MCF 10A (cell line): ENCODE measurements around the gene OR52B6. TPM values are rescaled to one million over a fixed set of nuclear protein-coding genes. Genes with fewer than 3 reads are reported as not detected.

ENCODE experiments used
- BruUV-seq: library from RNA; stranded (reverse); fragments of 400-500 nt; replicated peaks from 2 replicates; lab custom pipeline; 2021; lab: Mats Ljungman, UMichigan
- CTCF ChIA-PET: fragments of 300-600 bp; sonication (Branson Sonifier 250); formaldehyde crosslinking; extraction: SDS; loops from one replicate; lab custom pipeline; 2021; ENCODE audit warnings: antibody characterized with exemption, inconsistent platforms; lab: Yijun Ruan, JAX
- POLR2A ChIA-PET: fragments of 300-600, 350-650 bp; sonication (Branson Sonifier 250); formaldehyde crosslinking; extraction: SDS; loops from one replicate; lab custom pipeline; 2020; ENCODE audit warnings: antibody characterized with exemption, inconsistent platforms; lab: Yijun Ruan, JAX
- DNase-seq: peaks from one replicate; pipeline ENCODE4 v3.0.0-alpha.2; 2018; ENCODE audit not compliant: unreplicated experiment
- H3K27ac Mint-ChIP-seq: one replicate; pipeline ENCODE4 v1.8.0; 2022; ENCODE audit warnings: mild to moderate bottlenecking, low read depth, mixed read lengths; ENCODE audit not compliant: unreplicated experiment
- H3K27me3 Mint-ChIP-seq: one replicate; pipeline ENCODE4 v1.8.0; 2022; ENCODE audit warnings: mixed read lengths; ENCODE audit not compliant: insufficient read depth, unreplicated experiment
- H3K36me3 Mint-ChIP-seq: one replicate; pipeline ENCODE4 v1.8.0; 2022; ENCODE audit warnings: mild to moderate bottlenecking, moderate library complexity, mixed read lengths; ENCODE audit not compliant: insufficient read depth, unreplicated experiment
- H3K4me1 Mint-ChIP-seq: one replicate; pipeline ENCODE4 v1.8.0; 2022; ENCODE audit warnings: mixed read lengths; ENCODE audit not compliant: insufficient read depth, unreplicated experiment
- H3K4me3 Mint-ChIP-seq: one replicate; pipeline ENCODE4 v1.8.0; 2022; ENCODE audit warnings: mild to moderate bottlenecking, moderate library complexity, mixed read lengths; ENCODE audit not compliant: unreplicated experiment
- H3K9me3 Mint-ChIP-seq: one replicate; pipeline ENCODE4 v1.8.0; 2022; ENCODE audit warnings: mixed read lengths; ENCODE audit not compliant: unreplicated experiment
- CTCF ChIP-seq: fragments of 200-600 bp; IDR thresholded peaks from one replicate; pipeline ENCODE4 v1.8.0; 2022; ENCODE audit warnings: antibody characterized with exemption, mild to moderate bottlenecking; ENCODE audit not compliant: unreplicated experiment
- intact Hi-C: fragments of 100-400 bp; cut with micrococcal nuclease; formaldehyde crosslinking; loops from 2 replicates; pipeline ENCODE4 v1.14.1; 2022
- total RNA-seq: library from RNA; stranded (reverse); gene quantifications from 2 replicates; pipeline ENCODE4 v1.2.3, GENCODE V29; 2022

Gene OR52B6
- total RNA-seq, 1 experiment from 2014 or later: not detected

GRCh38 chr11:5610446-5610845 is 29.8 kb downstream of the OR52B6 start:
- Mint-ChIP-seq H3K27me3 (no peaks in the 10 kb centered on the region), H3K4me1 (peaks cover 13% of the 10 kb centered on the region), H3K27ac (no peak overlapping the region), H3K9me3 (no peaks in the 10 kb centered on the region), H3K36me3 (no peaks in the 10 kb centered on the region), H3K4me3 (no peak overlapping the region)
- intact Hi-C loops: no loop called here
- CTCF ChIA-PET: interaction anchor here (0.6 to 1.6 kb wide), 2 partner anchors 73 to 200 kb away, joined by 4 read pairs; no protein-coding TSS in a partner anchor
- no TSS peak for BruUV-seq
- no peak for DNase-seq
- no peak for TF ChIP-seq CTCF
- POLR2A ChIA-PET: no interaction called here

- no peak for DNase-seq
- BruUV-seq: no TSS peak
- CTCF ChIA-PET: interaction anchor here (0.6 to 1.6 kb wide), 3 partner anchors 26 to 492 kb away, joined by 3 to 4 read pairs (median 3); no protein-coding TSS in a partner anchor
Measured at GRCh38 chr11:5611627-5612026, 30.9 kb downstream of the OR52B6 start.

GRCh38 chr11:5618807-5619206 is 38.1 kb downstream of the OR52B6 start:
- CTCF ChIA-PET: interaction anchor here (0.8 to 1.1 kb wide), 4 partner anchors 10 to 143 kb away, joined by 3 to 4 read pairs (median 4); no protein-coding TSS in a partner anchor
- BruUV-seq: no TSS peak

More at GRCh38 chr11:5611627-5612026, 30.9 kb downstream of the OR52B6 start:
- no peak overlapping the region for H3K4me3 Mint-ChIP-seq
- H3K27ac Mint-ChIP-seq: no peak overlapping the region
- POLR2A ChIA-PET: no interaction called here
- H3K4me1 Mint-ChIP-seq: peaks cover 1% of the 10 kb centered on the region
- H3K36me3 Mint-ChIP-seq: no peaks in the 10 kb centered on the region
- H3K9me3 Mint-ChIP-seq: no peaks in the 10 kb centered on the region
- H3K27me3 Mint-ChIP-seq: no peaks in the 10 kb centered on the region
- no peak for TF ChIP-seq CTCF
- intact Hi-C loops: no loop called here

More at GRCh38 chr11:5618807-5619206, 38.1 kb downstream of the OR52B6 start:
- no peak for TF ChIP-seq CTCF
- Mint-ChIP-seq H3K4me1 (peaks cover 17% of the 10 kb centered on the region), H3K36me3 (no peaks in the 10 kb centered on the region), H3K9me3 (no peaks in the 10 kb centered on the region), H3K4me3 (no peak overlapping the region), H3K27ac (no peak overlapping the region), H3K27me3 (no peaks in the 10 kb centered on the region)
- POLR2A ChIA-PET: interaction anchor here (0.9 to 4.3 kb wide), 3 partner anchors 13 to 66 kb away, joined by 3 to 14 read pairs (median 3); partner anchors contain the start of gene TRIM5
- no peak for DNase-seq
- intact Hi-C loops: no loop called here
